Measurements from ENCODE around the gene CLEC1B.
"Not testable (repeated sequence)": the region's sequence is repeated elsewhere in the genome, so short reads cannot be mapped to it uniquely, and the experiment has no call there.

CLEC1B gene

GRCh38 chr12:9975614-9976013 lies 23.3 kb downstream of the CLEC1B start:
- DNase-seq (ENCODE audit: extremely low read depth in 1 of 2, low read depth in 1 of 2), result no peak

- not testable (repeated sequence) for DNase-seq (ENCODE audit: extremely low read depth in 1 of 2, low read depth in 1 of 2)
Observed at GRCh38 chr12:9974731-9975130, 24.2 kb downstream of the CLEC1B start.

- no peak for DNase-seq (ENCODE audit: extremely low read depth in 1 of 2, low read depth in 1 of 2)
Observed at GRCh38 chr12:9973949-9974348, 25.0 kb downstream of the CLEC1B start.

- DNase-seq (ENCODE audit: extremely low read depth in 1 of 2, low read depth in 1 of 2), result no peak
Observed at GRCh38 chr12:9971181-9971580, 27.7 kb downstream of the CLEC1B start, which contains the start of gene CLEC12A. Gene CLEC12A, plus strand, starts transcription at chr12:9971409. Its CDS starts 188 bp downstream, at chr12:9971597.

GRCh38 chr12:9969673-9970072 lies 29.2 kb downstream of the CLEC1B start:
- DNase-seq (ENCODE audit: extremely low read depth in 1 of 2, low read depth in 1 of 2), result no peak

GRCh38 chr12:9961901-9962300 lies 37.0 kb downstream of the CLEC1B start:
- DNase-seq (ENCODE audit: extremely low read depth in 1 of 2, low read depth in 1 of 2), result no peak

- DNase-seq (ENCODE audit: extremely low read depth in 1 of 2, low read depth in 1 of 2), result no peak
Observed at GRCh38 chr12:9961106-9961505, 37.8 kb downstream of the CLEC1B start.

- no peak for DNase-seq (ENCODE audit: extremely low read depth in 1 of 2, low read depth in 1 of 2)
Observed at GRCh38 chr12:9960590-9960989, 38.3 kb downstream of the CLEC1B start.

- DNase-seq (ENCODE audit: extremely low read depth in 1 of 2, low read depth in 1 of 2), result no peak
Observed at GRCh38 chr12:9957834-9958233, 41.1 kb downstream of the CLEC1B start.

- DNase-seq (ENCODE audit: extremely low read depth in 1 of 2, low read depth in 1 of 2), result not testable (repeated sequence)
Observed at GRCh38 chr12:9952954-9953729, 45.8 kb downstream of the CLEC1B start.

GRCh38 chr12:9951026-9951675 lies 47.8 kb downstream of the CLEC1B start:
- no peak for DNase-seq (ENCODE audit: extremely low read depth in 1 of 2, low read depth in 1 of 2)

GRCh38 chr12:9948606-9949296 lies 50.2 kb downstream of the CLEC1B start:
- DNase-seq (ENCODE audit: extremely low read depth in 1 of 2, low read depth in 1 of 2), result no peak

GRCh38 chr12:9947674-9948073 lies 51.2 kb downstream of the CLEC1B start:
- no peak for DNase-seq (ENCODE audit: extremely low read depth in 1 of 2, low read depth in 1 of 2)

GRCh38 chr12:9944391-9944790 lies 54.5 kb downstream of the CLEC1B start:
- no peak for DNase-seq (ENCODE audit: extremely low read depth in 1 of 2, low read depth in 1 of 2)

- no peak for DNase-seq (ENCODE audit: extremely low read depth in 1 of 2, low read depth in 1 of 2)
Observed at GRCh38 chr12:9943240-9943639, 55.7 kb downstream of the CLEC1B start.
